DND-41 (cell line): ENCODE data around the gene BCCIP.

Experiments used
- ATAC-seq: fragments of 200-7000 bp; cut with Tn5 transposase; 3 replicates; pipeline ENCODE4 v1.9.1; 2021; ENCODE audit warnings: low read depth; ENCODE audit not compliant: insufficient read depth
- DNase-seq: peaks from one replicate; pipeline ENCODE4 v3.0.0-alpha.2; 2020
- H2AFZ ChIP-seq: 2 replicates; pipeline ENCODE4 v1.6.0; 2012; ENCODE audit warnings: low read depth, low read length
- H3K27ac ChIP-seq: 2 replicates; pipeline ENCODE4 v1.5.1; 2012; ENCODE audit warnings: low read length, inconsistent platforms
- H3K27me3 ChIP-seq: fragments of 200-600 bp; sonication (generic); 2 replicates; pipeline ENCODE4 v1.6.0; 2012; ENCODE audit warnings: low read length, mild to moderate bottlenecking, inconsistent platforms; ENCODE audit not compliant: insufficient read depth, poor library complexity
- H3K36me3 ChIP-seq: 2 replicates; pipeline ENCODE4 v1.5.1; 2012; ENCODE audit warnings: low read length, inconsistent platforms; ENCODE audit not compliant: insufficient read depth
- H3K4me1 ChIP-seq: 2 replicates; pipeline ENCODE4 v1.5.1; 2012; ENCODE audit warnings: mild to moderate bottlenecking, low read length; ENCODE audit not compliant: insufficient read depth
- H3K4me2 ChIP-seq: 2 replicates; pipeline ENCODE4 v1.6.0; 2012; ENCODE audit warnings: mild to moderate bottlenecking, moderate library complexity, low read length, inconsistent platforms; ENCODE audit not compliant: insufficient read depth
- H3K4me3 ChIP-seq, 2 experiments: fragments of 200-600 bp in 1 of 2; shearing (Covaris generic) in 1 of 2; 2 replicates each; pipeline ENCODE4 v1.5.1; 2012 to 2016; ENCODE audit warnings: inconsistent platforms in 2 of 2, low read length in 2 of 2, mild to moderate bottlenecking in 2 of 2, low read depth in 1 of 2, moderate library complexity in 1 of 2
- H3K79me2 ChIP-seq: 2 replicates; pipeline ENCODE4 v1.6.0; 2012; ENCODE audit warnings: low read length, inconsistent platforms; ENCODE audit not compliant: insufficient read depth
- H3K9ac ChIP-seq: 2 replicates; pipeline ENCODE4 v1.6.0; 2012; ENCODE audit warnings: low read depth, mild to moderate bottlenecking, inconsistent platforms, low read length, moderate library complexity
- H3K9me3 ChIP-seq: 2 replicates; pipeline ENCODE4 v1.5.1; 2012; ENCODE audit warnings: low read length, moderate library complexity, mild to moderate bottlenecking, inconsistent platforms; ENCODE audit not compliant: insufficient read depth, severe bottlenecking
- H4K20me1 ChIP-seq: 2 replicates; pipeline ENCODE4 v1.6.0; 2012; ENCODE audit warnings: low read length; ENCODE audit not compliant: insufficient read depth
- CTCF ChIP-seq: IDR thresholded peaks from 2 replicates; pipeline ENCODE4 v1.5.1; 2012; ENCODE audit warnings: borderline replicate concordance, low read length, moderate library complexity, mild to moderate bottlenecking; ENCODE audit not compliant: poor library complexity, severe bottlenecking; ENCODE audit errors: extremely low read depth
- EZH2 ChIP-seq: IDR thresholded peaks from 3 replicates; pipeline ENCODE4 v1.6.1; 2012; ENCODE audit warnings: borderline replicate concordance, low read depth, mild to moderate bottlenecking, moderate library complexity, low read length, inconsistent platforms; ENCODE audit not compliant: severe bottlenecking

The BCCIP gene

DNA sequence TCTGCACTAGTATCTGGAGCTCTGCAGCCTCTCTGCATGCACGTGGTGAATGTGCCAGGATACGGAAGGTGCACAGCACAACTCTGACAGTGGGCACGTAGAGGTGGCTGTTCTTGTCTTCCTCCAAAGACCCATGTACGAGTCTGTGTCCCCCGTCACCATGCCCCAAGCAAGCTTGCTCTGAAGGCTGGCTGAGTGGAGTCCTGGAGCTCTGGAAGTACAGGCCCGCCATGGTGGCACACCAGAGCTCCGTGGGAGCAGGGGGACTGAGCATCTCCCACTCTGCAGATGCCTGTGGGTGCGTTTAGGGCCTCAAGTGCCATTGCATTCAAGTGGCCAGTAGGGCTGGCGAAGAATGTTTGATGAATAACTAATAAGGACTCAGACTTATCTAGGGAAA is 17.1 kb downstream of the BCCIP start:
- H2AFZ ChIP-seq, result no peak overlapping the region
- TF ChIP-seq CTCF (no peak), EZH2 (no peak)
- H3K4me2 ChIP-seq, result no peak overlapping the region
- no peak overlapping the region for H3K27ac ChIP-seq
- H3K27me3 ChIP-seq, result no peaks in the 10 kb centered on the region
- H3K9ac ChIP-seq, result no peak overlapping the region
- no peaks in the 10 kb centered on the region for H3K4me1 ChIP-seq
- H3K4me3 ChIP-seq, result no peak overlapping the region
- ATAC-seq, result no peak
- H3K9me3 ChIP-seq, result no peaks in the 10 kb centered on the region
- H4K20me1 ChIP-seq, result no peaks in the 10 kb centered on the region
- no peak for DNase-seq
- peaks cover 57% of the 10 kb centered on the region for H3K36me3 ChIP-seq
- H3K79me2 ChIP-seq, result no peaks in the 10 kb centered on the region

DNA sequence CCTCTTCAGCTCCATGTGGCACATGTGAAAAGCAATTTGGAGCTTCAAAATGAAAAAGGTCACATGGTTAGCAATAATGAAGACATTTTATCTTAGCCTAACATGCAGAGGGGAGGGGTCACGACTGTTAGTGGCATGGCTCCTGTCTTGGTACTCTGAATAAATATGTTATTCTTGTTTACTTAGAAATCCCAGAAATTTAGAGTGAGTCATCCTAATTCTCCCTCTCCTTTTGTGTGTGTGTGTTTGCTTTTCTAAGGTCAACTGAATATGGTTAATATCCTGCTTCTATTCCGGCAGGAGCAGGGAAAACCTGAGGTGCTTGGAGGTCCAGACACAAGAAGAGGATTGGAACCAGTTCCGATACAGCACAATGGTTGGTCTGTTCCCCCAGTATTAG is 17.6 kb downstream of the BCCIP start:
- Histone ChIP-seq H3K79me2 (no peaks in the 10 kb centered on the region), H4K20me1 (no peaks in the 10 kb centered on the region), H3K4me3 (no peak overlapping the region), H2AFZ (no peak overlapping the region), H3K36me3 (peaks cover 52% of the 10 kb centered on the region), H3K4me2 (no peak overlapping the region), H3K9me3 (no peaks in the 10 kb centered on the region), H3K4me1 (no peaks in the 10 kb centered on the region), H3K27ac (no peak overlapping the region), H3K9ac (no peak overlapping the region), H3K27me3 (no peaks in the 10 kb centered on the region)
- ATAC-seq (no peak), DNase-seq (no peak)
- TF ChIP-seq CTCF (no peak), EZH2 (no peak)

DNA sequence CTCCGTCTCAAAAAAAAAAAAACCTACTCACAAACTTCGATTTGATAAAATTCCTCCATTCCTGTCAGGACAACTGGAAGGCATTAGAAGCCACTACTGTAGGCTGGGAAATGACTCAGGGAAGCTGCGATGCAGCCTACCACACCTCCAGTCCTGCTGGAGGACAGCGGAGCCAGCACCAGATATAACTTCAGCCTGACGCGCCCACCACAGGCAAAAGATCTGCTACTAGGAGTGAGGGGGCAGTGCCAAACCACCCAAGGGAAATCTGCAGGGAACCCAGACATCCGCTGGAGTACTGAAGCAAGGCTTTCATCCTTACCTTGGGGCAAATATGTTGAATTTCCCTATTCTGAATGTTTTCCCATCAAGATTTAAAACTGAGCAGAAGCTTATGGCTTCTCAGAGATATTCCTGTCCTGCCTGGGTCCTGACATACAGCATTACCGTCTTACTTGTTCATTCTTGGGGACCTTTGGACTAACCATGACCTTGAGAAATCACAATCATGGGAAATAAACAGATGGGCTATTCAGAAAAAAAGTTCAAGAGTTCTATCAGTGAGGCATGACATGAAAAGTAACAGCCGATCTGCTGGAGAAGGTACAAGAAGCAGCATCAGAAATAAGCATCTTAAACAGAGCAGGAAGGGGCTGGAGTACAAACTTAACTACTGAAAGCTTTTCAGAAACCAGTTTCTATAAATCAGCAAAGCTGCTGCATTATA is 20.4 kb downstream of the BCCIP start:
- no peaks in the 10 kb centered on the region for H4K20me1 ChIP-seq
- DNase-seq (no peak), ATAC-seq (no peak; the same call in 2 of the 3 replicates)
- H2AFZ ChIP-seq, result no peak overlapping the region
- no peaks in the 10 kb centered on the region for H3K9me3 ChIP-seq
- H3K4me3 ChIP-seq, result no peak overlapping the region
- no peaks in the 10 kb centered on the region for H3K4me1 ChIP-seq
- H3K79me2 ChIP-seq, result no peaks in the 10 kb centered on the region
- no peak overlapping the region for H3K27ac ChIP-seq
- TF ChIP-seq EZH2 (no peak), CTCF (no peak)
- H3K9ac ChIP-seq, result no peak overlapping the region
- H3K36me3 ChIP-seq, result peaks cover 29% of the 10 kb centered on the region
- H3K27me3 ChIP-seq, result no peaks in the 10 kb centered on the region
- no peak overlapping the region for H3K4me2 ChIP-seq
